ENCODE measurements around the gene SOX1. TPM values are rescaled to one million over a fixed set of nuclear protein-coding genes. Genes with fewer than 3 reads are reported as not detected.

Gene SOX1
- total and polyA plus RNA-seq, 2 donors (not counting 3 experiments of a cell fraction or from before 2014, with no cell fraction given) = not detected

GRCh38 chr13:112034231-112034630 is 32.7 kb upstream of the SOX1 start:
- H3K27ac ChIP-seq (ENCODE audit: insufficient read depth, low read depth, low read length) = no peak overlapping the region
- H2AFZ ChIP-seq (ENCODE audit: low read depth, low read length) = no peak overlapping the region
- FAIRE-seq (no peak), DNase-seq (ENCODE audit: low read depth, low spot score) (no peak)
- no peak overlapping the region for H3K9ac ChIP-seq (replicated peaks; ENCODE audit: extremely low read depth, insufficient read depth, low read length)
- no peak overlapping the region for H3K4me2 ChIP-seq (ENCODE audit: insufficient read depth, low read length)
- H3K9me1 ChIP-seq (replicated peaks; ENCODE audit: control insufficient read depth, extremely low read depth, insufficient read depth, low read length) = no peaks in the 10 kb centered on the region
- H3K36me3 ChIP-seq (ENCODE audit: control insufficient read depth in 2 of 2, extremely low read depth in 1 of 2, insufficient read depth in 2 of 2, low read length in 2 of 2) = no peaks in the 10 kb centered on the region
- no TSS peak for BruUV-seq (replicated peaks)
- H3K4me1 ChIP-seq (ENCODE audit: control insufficient read depth, extremely low read depth, insufficient read depth, low read length) = no peaks in the 10 kb centered on the region
- no peaks in the 10 kb centered on the region for H3K27me3 ChIP-seq (ENCODE audit: control insufficient read depth in 2 of 2, insufficient read depth in 2 of 2, low read length in 2 of 2)
- ChIA-PET POLR2A (no interaction called here), CTCF (no interaction called here)
- no peak for TF ChIP-seq GATA2 (IDR thresholded peaks at IDR 0.05; ENCODE audit: insufficient read depth, insufficient read length, low read depth, low read length)
- no peak for TF ChIP-seq FOS (IDR thresholded peaks at IDR 0.05; ENCODE audit: borderline replicate concordance, insufficient read depth, low read length)
- TF ChIP-seq JUN (IDR thresholded peaks at IDR 0.05; ENCODE audit: borderline replicate concordance, insufficient read depth, insufficient read length, low read depth) = no peak
- TF ChIP-seq, protein P1, sequence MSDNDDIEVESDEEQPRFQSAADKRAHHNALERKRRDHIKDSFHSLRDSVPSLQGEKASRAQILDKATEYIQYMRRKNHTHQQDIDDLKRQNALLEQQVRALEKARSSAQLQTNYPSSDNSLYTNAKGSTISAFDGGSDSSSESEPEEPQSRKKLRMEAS (IDR thresholded peaks at IDR 0.05; ENCODE audit: insufficient read depth, insufficient read length) = no peak
- TF ChIP-seq MYC (IDR thresholded peaks at IDR 0.05; ENCODE audit: low read depth, low read length) = no peak
- no peak for TF ChIP-seq EZH2 (IDR thresholded peaks at IDR 0.05; ENCODE audit: borderline replicate concordance, low read depth, low read length, severe bottlenecking)
- no peak for TF ChIP-seq POLR2A (IDR thresholded peaks at IDR 0.05; ENCODE audit: low read depth, low read length)
- no peak for TF ChIP-seq POLR2AphosphoS5 (IDR thresholded peaks at IDR 0.05; ENCODE audit: insufficient read depth, low read depth, low read length)
- TF ChIP-seq CTCF (IDR thresholded peaks at IDR 0.05; ENCODE audit: extremely low read depth in 1 of 2, insufficient read depth in 1 of 2, low read depth in 1 of 2, low read length in 2 of 2) = no peak
- H4K20me1 ChIP-seq (replicated peaks; ENCODE audit: control insufficient read depth, extremely low read depth, insufficient read depth, low read length) = no peaks in the 10 kb centered on the region
- H3K4me3 ChIP-seq (replicated peaks in 1 of 3; ENCODE audit: insufficient read depth in 1 of 3, low read depth in 1 of 3, low read length in 3 of 3) = no peak overlapping the region
- peaks cover 6% of the 10 kb centered on the region for H3K9me3 ChIP-seq (replicated peaks; ENCODE audit: control insufficient read depth, insufficient read depth, low read length)
- intact Hi-C loops (cut with micrococcal nuclease) = no loop called here
- no peaks in the 10 kb centered on the region for H3K79me2 ChIP-seq (ENCODE audit: control insufficient read depth, insufficient read depth, low read length)
- dilution Hi-C loops (cut with MboI; ENCODE audit: extremely low pct_ligation_motif_present, low sequenced_read_pairs) = no loop called here
